ENCODE data around the gene DCX. TPM values are rescaled to one million over a fixed set of nuclear protein-coding genes. Genes with fewer than 3 reads are reported as not detected.

DCX gene
- total RNA-seq, 2 donors from 2014 or later, result under 0.01 TPM; not detected in 1

- no peak overlapping the region for H3K27ac ChIP-seq
- no peaks in the 10 kb centered on the region for H3K9me3 ChIP-seq
- no peak overlapping the region for H3K4me3 ChIP-seq
- H3K27me3 ChIP-seq, result no peaks in the 10 kb centered on the region
- intact Hi-C loops (cut with DNase I), result no loop called here
- TF ChIP-seq POLR2A (IDR thresholded peaks at IDR 0.05) (no peak), CTCF (IDR thresholded peaks at IDR 0.05) (no peak)
- WGBS, 2 donors, result 75 to 82% methylated on average over 2 of the region's 2 CpGs
- no peak for ATAC-seq
- no peak for DNase-seq
- H3K4me1 ChIP-seq, result no peaks in the 10 kb centered on the region
- H3K36me3 ChIP-seq (replicated peaks in 1 of 2; ENCODE audit: insufficient read depth in 1 of 2, low read depth in 2 of 2), result no peaks in the 10 kb centered on the region
Measured at GRCh38 chrX:111309083-111309482, 102.9 kb downstream of the DCX start.

GRCh38 chrX:111308039-111308438 is 104.0 kb downstream of the DCX start:
- no peak for DNase-seq
- Histone ChIP-seq H3K4me3 (no peak overlapping the region), H3K4me1 (no peaks in the 10 kb centered on the region), H3K27me3 (no peaks in the 10 kb centered on the region), H3K36me3 (replicated peaks in 1 of 2; ENCODE audit: insufficient read depth in 1 of 2, low read depth in 2 of 2) (no peaks in the 10 kb centered on the region), H3K27ac (no peak overlapping the region), H3K9me3 (no peaks in the 10 kb centered on the region)
- intact Hi-C loops (cut with DNase I), result no loop called here
- no peak for TF ChIP-seq POLR2A (IDR thresholded peaks at IDR 0.05)
- no peak for TF ChIP-seq CTCF (IDR thresholded peaks at IDR 0.05)
- ATAC-seq, result no peak
- WGBS, 2 donors, result 68 to 71% methylated on average over 3 of the region's 3 CpGs

GRCh38 chrX:111302284-111302683 is 109.7 kb downstream of the DCX start:
- no peak overlapping the region for H3K27ac ChIP-seq
- WGBS, 2 donors, result 71 to 75% methylated on average over 2 of the region's 2 CpGs
- no peaks in the 10 kb centered on the region for H3K36me3 ChIP-seq (replicated peaks in 1 of 2; ENCODE audit: insufficient read depth in 1 of 2, low read depth in 2 of 2)
- TF ChIP-seq CTCF (IDR thresholded peaks at IDR 0.05) (no peak), POLR2A (IDR thresholded peaks at IDR 0.05) (no peak)
- no peaks in the 10 kb centered on the region for H3K4me1 ChIP-seq
- DNase-seq, result no peak
- H3K9me3 ChIP-seq, result no peaks in the 10 kb centered on the region
- H3K27me3 ChIP-seq, result no peaks in the 10 kb centered on the region
- intact Hi-C loops (cut with DNase I), result no loop called here
- no peak for ATAC-seq
- H3K4me3 ChIP-seq, result no peak overlapping the region

- 87 to 89% methylated on average over 2 to 3 of the region's 3 CpGs for WGBS, 2 donors
- H3K4me3 ChIP-seq, result no peak overlapping the region
- TF ChIP-seq POLR2A (IDR thresholded peaks at IDR 0.05) (no peak), CTCF (IDR thresholded peaks at IDR 0.05) (no peak)
- H3K36me3 ChIP-seq (replicated peaks in 1 of 2; ENCODE audit: insufficient read depth in 1 of 2, low read depth in 2 of 2), result no peaks in the 10 kb centered on the region
- no peaks in the 10 kb centered on the region for H3K27me3 ChIP-seq
- no peak for DNase-seq
- peaks cover 7% of the 10 kb centered on the region for H3K4me1 ChIP-seq
- H3K9me3 ChIP-seq, result no peaks in the 10 kb centered on the region
- no peak for ATAC-seq
- H3K27ac ChIP-seq, result no peak overlapping the region
- intact Hi-C loops (cut with DNase I), result no loop called here
Measured at GRCh38 chrX:111288841-111289240, 123.2 kb downstream of the DCX start.

GRCh38 chrX:111284631-111285293 is 127.2 kb downstream of the DCX start:
- H3K4me1 ChIP-seq, result peaks cover 7% of the 10 kb centered on the region
- 13 to 14% methylated on average over 4 to 8 of the region's 8 CpGs for WGBS, 2 donors
- no peaks in the 10 kb centered on the region for H3K9me3 ChIP-seq
- H3K4me3 ChIP-seq, result no peak overlapping the region
- DNase-seq (peak in 2 of 4 donors; percentile 8 to 12), ATAC-seq (peak; percentile 33)
- intact Hi-C loops (cut with DNase I), result no loop called here
- peak overlapping the region in 2 of 4 donors; percentile 18 to 30 for H3K27ac ChIP-seq
- H3K36me3 ChIP-seq (replicated peaks in 1 of 2; ENCODE audit: insufficient read depth in 1 of 2, low read depth in 2 of 2), result no peaks in the 10 kb centered on the region
- no peaks in the 10 kb centered on the region for H3K27me3 ChIP-seq
- TF ChIP-seq POLR2A (IDR thresholded peaks at IDR 0.05) (no peak), CTCF (IDR thresholded peaks at IDR 0.05) (no peak)

Data from body of pancreas (tissue), 4 donors.